ENCODE results near the gene SLC12A2.

Gene SLC12A2

DNA sequence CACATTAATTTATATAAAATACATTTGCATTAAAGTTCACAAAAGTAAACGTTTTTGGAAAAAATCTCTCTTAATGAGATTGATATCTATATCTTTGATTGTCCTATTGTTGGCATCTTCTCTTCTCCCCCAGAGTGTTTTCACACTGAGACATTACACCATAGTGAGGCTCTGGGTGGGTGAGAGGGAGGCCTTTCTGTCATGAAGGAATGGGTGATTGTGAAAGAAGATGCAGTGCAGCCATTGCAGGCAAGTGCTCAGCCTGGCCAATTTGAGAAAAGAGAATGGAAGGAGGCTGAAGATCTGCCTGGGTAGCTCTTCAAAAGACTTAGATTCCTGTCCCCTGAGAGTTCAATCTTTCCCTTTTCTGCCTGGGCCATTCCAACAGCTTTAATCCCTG lies 140.8 kb downstream of the SLC12A2 start:
- TF ChIP-seq, protein P1, sequence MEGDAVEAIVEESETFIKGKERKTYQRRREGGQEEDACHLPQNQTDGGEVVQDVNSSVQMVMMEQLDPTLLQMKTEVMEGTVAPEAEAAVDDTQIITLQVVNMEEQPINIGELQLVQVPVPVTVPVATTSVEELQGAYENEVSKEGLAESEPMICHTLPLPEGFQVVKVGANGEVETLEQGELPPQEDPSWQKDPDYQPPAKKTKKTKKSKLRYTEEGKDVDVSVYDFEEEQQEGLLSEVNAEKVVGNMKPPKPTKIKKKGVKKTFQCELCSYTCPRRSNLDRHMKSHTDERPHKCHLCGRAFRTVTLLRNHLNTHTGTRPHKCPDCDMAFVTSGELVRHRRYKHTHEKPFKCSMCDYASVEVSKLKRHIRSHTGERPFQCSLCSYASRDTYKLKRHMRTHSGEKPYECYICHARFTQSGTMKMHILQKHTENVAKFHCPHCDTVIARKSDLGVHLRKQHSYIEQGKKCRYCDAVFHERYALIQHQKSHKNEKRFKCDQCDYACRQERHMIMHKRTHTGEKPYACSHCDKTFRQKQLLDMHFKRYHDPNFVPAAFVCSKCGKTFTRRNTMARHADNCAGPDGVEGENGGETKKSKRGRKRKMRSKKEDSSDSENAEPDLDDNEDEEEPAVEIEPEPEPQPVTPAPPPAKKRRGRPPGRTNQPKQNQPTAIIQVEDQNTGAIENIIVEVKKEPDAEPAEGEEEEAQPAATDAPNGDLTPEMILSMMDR (conservative IDR thresholded peaks at IDR 0.05), result no peak
- H3K27ac ChIP-seq, result no peak overlapping the region

DNA sequence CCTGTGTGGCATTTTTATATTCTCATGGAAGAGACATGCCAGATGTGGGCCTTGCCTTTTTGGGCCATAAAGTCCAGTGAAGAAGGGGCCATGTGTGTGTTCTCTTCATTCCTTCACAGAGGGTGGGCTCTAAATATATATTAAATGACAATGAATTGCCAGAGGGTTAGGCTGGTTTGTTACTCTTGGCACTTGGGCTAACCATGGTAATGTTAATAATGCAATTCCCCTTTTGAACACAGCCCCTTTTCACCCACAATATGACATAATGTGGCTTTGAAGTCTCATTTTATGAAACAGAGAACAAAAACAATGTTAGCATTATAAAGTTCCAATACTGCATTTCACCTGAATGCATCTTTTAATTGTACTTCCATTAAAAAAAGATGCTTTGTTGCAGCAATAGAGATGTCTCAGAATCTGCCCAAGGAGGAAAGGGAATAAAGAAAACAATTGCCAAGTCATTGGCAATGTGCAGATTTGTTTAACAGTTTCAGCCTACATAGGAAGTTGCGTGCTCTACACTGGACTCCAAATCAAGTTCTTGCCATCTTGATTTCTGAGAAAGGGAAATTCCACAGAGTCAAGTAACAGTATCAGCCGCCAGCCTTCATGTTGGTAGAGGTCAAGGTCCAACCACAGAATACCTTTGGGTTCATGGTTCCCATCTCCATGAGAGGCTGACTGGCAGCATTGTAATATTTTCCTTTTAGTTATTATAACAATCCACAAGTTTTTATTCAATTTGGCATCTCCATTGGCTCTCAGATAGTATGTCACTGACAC lies 141.9 kb downstream of the SLC12A2 start:
- no peak overlapping the region for H3K27ac ChIP-seq
- TF ChIP-seq, protein P1 (conservative IDR thresholded peaks at IDR 0.05), result no peak

DNA sequence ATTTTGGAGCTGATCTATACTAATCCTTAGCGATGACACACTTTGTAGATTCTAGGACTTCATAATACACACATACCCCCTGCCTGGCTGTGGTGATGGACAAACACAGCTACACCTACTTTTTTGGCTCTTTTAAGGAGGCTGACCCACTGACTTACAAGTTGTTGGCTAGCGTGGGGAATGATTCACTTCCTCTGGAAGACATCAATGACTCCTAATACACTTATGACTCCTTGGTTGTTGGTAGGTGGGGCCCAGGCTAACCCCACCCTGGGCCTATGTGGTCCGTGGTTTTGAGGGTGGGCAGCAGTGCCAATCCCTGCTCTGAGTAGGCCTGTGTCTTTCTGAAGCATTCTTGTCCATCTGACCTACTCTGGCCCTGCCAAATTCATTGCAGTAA lies 144.4 kb downstream of the SLC12A2 start:
- TF ChIP-seq, protein P1 (conservative IDR thresholded peaks at IDR 0.05), result no peak
- peak overlapping the region; percentile 33 for H3K27ac ChIP-seq

DNA sequence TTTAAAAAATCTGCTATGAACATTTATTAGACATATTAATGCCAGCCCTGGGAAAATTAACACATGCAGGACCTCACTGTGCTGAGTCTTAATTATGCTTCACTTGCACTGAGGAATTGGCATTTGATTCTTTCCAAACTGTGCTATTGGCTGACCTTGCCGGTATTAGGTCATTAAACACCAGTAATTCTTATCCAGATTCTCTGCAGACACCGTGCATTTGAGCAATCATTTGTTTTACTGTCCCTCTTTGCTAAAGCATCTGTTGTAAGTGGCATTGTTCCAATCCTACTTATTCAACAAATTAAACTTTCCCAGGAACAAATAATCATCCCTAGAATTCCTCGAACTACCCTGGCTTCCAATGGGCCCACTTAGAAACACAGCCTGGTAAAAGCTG lies 145.0 kb downstream of the SLC12A2 start:
- TF ChIP-seq, protein P1 (conservative IDR thresholded peaks at IDR 0.05), result no peak
- H3K27ac ChIP-seq, result peak overlapping the region; percentile 33

DNA sequence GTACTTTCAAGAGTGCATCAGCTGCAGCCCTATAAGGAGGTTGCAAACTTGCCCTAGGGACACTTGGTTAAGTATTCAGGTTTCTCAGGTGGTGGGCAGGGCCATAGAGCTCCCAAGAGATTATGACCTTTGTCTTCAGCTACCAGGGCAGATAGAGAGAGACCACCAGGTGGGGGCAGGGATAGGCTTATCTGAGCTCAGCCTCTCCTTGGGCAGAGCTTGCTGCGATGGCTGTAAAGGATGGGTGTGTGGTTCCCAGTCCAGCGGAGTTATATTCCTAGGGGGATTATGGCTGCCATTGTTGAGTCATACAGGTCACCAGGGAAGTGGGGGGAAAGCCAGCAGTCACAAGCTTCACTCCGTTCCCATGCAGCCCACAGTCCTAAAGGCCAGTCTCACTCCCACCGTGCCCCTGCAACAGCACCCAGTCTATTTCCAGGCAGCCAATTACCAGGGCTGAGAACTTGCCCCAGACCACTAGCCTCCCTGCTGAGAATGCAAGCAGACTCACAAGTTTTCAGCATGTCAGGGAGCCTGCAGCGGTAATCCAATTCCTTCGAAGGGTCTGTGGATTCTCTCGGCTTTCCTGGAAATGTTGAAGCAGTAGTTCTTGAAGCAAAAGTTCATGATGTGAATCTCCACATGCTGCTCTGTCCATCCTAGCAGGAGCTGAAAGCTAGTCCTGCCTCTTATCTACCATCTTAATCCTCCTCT lies 151.5 kb downstream of the SLC12A2 start:
- no peak overlapping the region for H3K27ac ChIP-seq

DNA sequence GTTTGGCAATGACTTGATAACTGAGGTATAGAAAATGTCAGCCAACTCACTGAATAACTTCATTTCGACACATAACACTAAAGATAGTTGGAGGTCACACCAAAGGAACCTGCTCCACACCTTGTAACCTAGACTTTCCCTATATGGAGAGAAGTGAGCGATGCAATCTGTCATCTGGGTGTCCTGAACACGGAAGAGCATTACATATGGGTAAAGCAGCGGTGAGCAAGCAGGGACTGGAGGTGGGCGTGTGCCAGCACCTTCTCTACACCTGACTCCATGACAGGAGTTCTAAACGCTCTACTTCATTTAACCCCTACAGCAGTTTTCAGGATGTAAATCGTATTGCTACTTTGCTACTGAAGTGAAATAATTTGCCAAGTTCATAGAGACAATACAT lies 152.8 kb downstream of the SLC12A2 start:
- TF ChIP-seq, protein P1 (conservative IDR thresholded peaks at IDR 0.05), result no peak
- H3K27ac ChIP-seq, result no peak overlapping the region

More for the DNA sequence above, 151.5 kb downstream of the SLC12A2 start:
- TF ChIP-seq, protein P1 (conservative IDR thresholded peaks at IDR 0.05), result no peak

DNA sequence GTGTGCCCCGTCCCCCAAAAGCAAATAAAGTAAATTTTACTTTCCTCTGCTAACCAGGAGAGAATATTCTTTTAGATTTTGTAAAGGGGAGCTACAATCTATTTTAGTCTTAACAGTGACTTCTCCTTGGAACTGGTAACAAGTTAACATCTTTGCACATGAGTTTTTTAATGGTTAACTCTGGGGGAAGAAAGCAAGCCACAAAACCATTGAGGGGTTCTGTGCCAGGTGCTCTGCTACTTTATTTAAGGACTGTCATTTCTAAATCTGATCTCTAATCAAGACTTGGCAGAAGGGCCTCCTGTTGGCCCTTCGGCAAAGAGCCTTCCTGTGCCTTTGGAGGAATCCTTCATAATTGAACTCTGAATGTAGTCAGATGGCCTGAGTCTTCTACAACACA lies 153.4 kb downstream of the SLC12A2 start:
- TF ChIP-seq, protein P1 (conservative IDR thresholded peaks at IDR 0.05), result no peak
- no peak overlapping the region for H3K27ac ChIP-seq
